Lung (tissue), 12 donors: ENCODE measurements around the gene GOLIM4. TPM values are rescaled to one million over a fixed set of nuclear protein-coding genes. Genes with fewer than 3 reads are reported as not detected.
"Not testable (repeated sequence)": the region's sequence is repeated elsewhere in the genome, so short reads cannot be mapped to it uniquely, and the experiment has no call there.

Experiments used
- ATAC-seq: fragments of 200-7000 bp; cut with Tn5 transposase; one replicate; pipeline ENCODE4 v1.9.1; 2020; ENCODE audit warnings: moderate number of reproducible peaks; ENCODE audit not compliant: insufficient read depth, low FRiP score
- DNase-seq, 3 donors: peaks; one replicate each; pipeline ENCODE4 v3.0.0-alpha.2; 2013 to 2017
- H3K27ac ChIP-seq, 2 donors: one replicate each; pipeline ENCODE4 v1.5.1; 2013; ENCODE audit warnings: mild to moderate bottlenecking in 2 of 2, moderate library complexity in 2 of 2, control low read depth in 1 of 2, inconsistent platforms in 1 of 2, low read depth in 1 of 2, low read length in 1 of 2
- H3K27me3 ChIP-seq, 3 donors: one replicate each; pipeline ENCODE4 v1.5.1; 2013; ENCODE audit warnings: low read length in 2 of 3; ENCODE audit not compliant: control insufficient read depth in 3 of 3, insufficient read depth in 3 of 3
- H3K36me3 ChIP-seq, 4 donors: one replicate each; pipeline ENCODE4 v1.5.1; 2013; ENCODE audit warnings: low read length in 4 of 4, mild to moderate bottlenecking in 1 of 4, moderate library complexity in 1 of 4; ENCODE audit not compliant: control insufficient read depth in 4 of 4, insufficient read depth in 4 of 4
- H3K4me1 ChIP-seq, 5 donors: one replicate each; pipeline ENCODE4 v1.5.1; 2013; ENCODE audit warnings: low read length in 5 of 5, mild to moderate bottlenecking in 2 of 5, moderate library complexity in 1 of 5; ENCODE audit not compliant: control insufficient read depth in 5 of 5, insufficient read depth in 5 of 5
- H3K4me3 ChIP-seq: one replicate; pipeline ENCODE4 v1.5.1; 2013; ENCODE audit warnings: mild to moderate bottlenecking, control low read depth, moderate library complexity
- H3K9ac ChIP-seq, 2 donors: one replicate each; pipeline ENCODE4 v1.5.1; 2013; ENCODE audit warnings: low read length in 2 of 2, control low read depth in 1 of 2; ENCODE audit not compliant: insufficient read depth in 1 of 2
- H3K9me3 ChIP-seq, 4 donors: one replicate each; pipeline ENCODE4 v1.5.1; 2013; ENCODE audit warnings: low read length in 3 of 4, mild to moderate bottlenecking in 1 of 4, moderate library complexity in 1 of 4; ENCODE audit not compliant: control insufficient read depth in 4 of 4, insufficient read depth in 3 of 4
- CTCF ChIP-seq: IDR thresholded peaks from 2 replicates; pipeline ENCODE4 v1.5.1; 2012; ENCODE audit warnings: mild to moderate bottlenecking; ENCODE audit errors: control extremely low read depth, extremely low read depth
- WGBS, 2 donors: extraction: QIAGEN DNeasy Blood & Tissue Kit; methylation state at CpG; one replicate each; pipeline ENCODE4 v1.1.7; 2013; 5-methylcytosine and 5-hydroxymethylcytosine counted together
- polyA plus RNA-seq, 2 donors: library from polyadenylated mRNA; stranded (reverse); fragments of 200-250 nt; gene quantifications; one replicate each; pipeline ENCODE4 v1.2.1, GENCODE V29; 2013
- total RNA-seq, 2 donors: library from RNA; depleted of rRNA in 1 of 2; stranded (reverse); fragments of >200 nt in 1 of 2; gene quantifications; one replicate each; pipeline ENCODE4 v1.2.1, GENCODE V29; 2014 to 2021
- donor health status: control.
- donor health status: control.
- donor health status: Bipolar disorder and iron deficiency.
- donor health status: healthy.
- donor health status: DM: yes; HTN: yes; CAD: no.

GOLIM4 gene
- total and polyA plus RNA-seq, 4 donors: 22.2 to 52.9 (median 33.3) TPM

- Histone ChIP-seq H3K27me3 (no peaks in the 10 kb centered on the region), H3K9me3 (no peaks in the 10 kb centered on the region), H3K27ac (no peak overlapping the region), H3K4me3 (no peak overlapping the region), H3K36me3 (peaks cover 19 to 37% (median 21%) of the 10 kb centered on the region in 4 donors), H3K4me1 (peaks cover 0 to 18% (median 0%) of the 10 kb centered on the region in 5 donors), H3K9ac (no peak overlapping the region)
- no peak for DNase-seq
- ATAC-seq: no peak
- no peak for TF ChIP-seq CTCF
- 82 to 85% methylated on average over 7 of the region's 7 CpGs for WGBS, 2 donors
Observed at GRCh38 chr3:168021737-168022450, 73.8 kb downstream of the GOLIM4 start.

GRCh38 chr3:168011280-168011679 is 84.4 kb downstream of the GOLIM4 start:
- H3K9me3 ChIP-seq, ATAC-seq, H3K4me1 ChIP-seq, H3K27ac ChIP-seq, H3K27me3 ChIP-seq, H3K4me3 ChIP-seq, DNase-seq, H3K36me3 ChIP-seq, H3K9ac ChIP-seq: not testable (repeated sequence)
- WGBS, 2 donors: 81 to 90% methylated on average over 15 to 16 of the region's 17 CpGs

- Histone ChIP-seq H3K9me3 (peaks cover 0 to 2% (median 0%) of the 10 kb centered on the region in 4 donors), H3K27ac (no peak overlapping the region), H3K4me1 (no peaks in the 10 kb centered on the region), H3K9ac (no peak overlapping the region), H3K27me3 (no peaks in the 10 kb centered on the region), H3K36me3 (peaks cover 0 to 6% (median 2%) of the 10 kb centered on the region in 4 donors), H3K4me3 (no peak overlapping the region)
- no peak for TF ChIP-seq CTCF
- DNase-seq: no peak
- 90% methylated on average over 2 of the region's 2 CpGs for WGBS, 2 donors
- ATAC-seq: no peak
Observed at GRCh38 chr3:168006584-168006983, 89.1 kb downstream of the GOLIM4 start.

GRCh38 chr3:168003911-168004310 is 91.8 kb downstream of the GOLIM4 start:
- TF ChIP-seq CTCF: no peak
- ATAC-seq: no peak
- no peak overlapping the region for H3K9ac ChIP-seq
- H3K27ac ChIP-seq: no peak overlapping the region
- no peak for DNase-seq
- no peak overlapping the region for H3K4me3 ChIP-seq
- no peaks in the 10 kb centered on the region for H3K4me1 ChIP-seq
- no peaks in the 10 kb centered on the region for H3K36me3 ChIP-seq
- 73 to 78% methylated on average over 4 of the region's 4 CpGs for WGBS, 2 donors
- H3K9me3 ChIP-seq: peaks cover 0 to 2% (median 0%) of the 10 kb centered on the region in 4 donors
- H3K27me3 ChIP-seq: no peaks in the 10 kb centered on the region
